ENCODE measurements around the gene CGNL1. TPM values are rescaled to one million over a fixed set of nuclear protein-coding genes. Genes with fewer than 3 reads are reported as not detected.

Gene CGNL1
- polyA plus RNA-seq, 1 experiment, result 0.06 TPM

- no peak for DNase-seq (ENCODE audit: low read depth)
- Histone ChIP-seq H3K27me3 (ENCODE audit: control insufficient read depth, insufficient read depth, low read length) (no peaks in the 10 kb centered on the region), H3K36me3 (ENCODE audit: control insufficient read depth, insufficient read depth, low read length) (no peaks in the 10 kb centered on the region), H3K4me3 (ENCODE audit: low read depth, low read length) (no peak overlapping the region)
- ChIA-PET CTCF (interaction anchor here (1.1 to 1.3 kb wide), 2 partner anchors 26 to 95 kb away, joined by 3 to 4 read pairs; no protein-coding TSS in a partner anchor), POLR2A (no interaction called here)
- TF ChIP-seq, protein P1, sequence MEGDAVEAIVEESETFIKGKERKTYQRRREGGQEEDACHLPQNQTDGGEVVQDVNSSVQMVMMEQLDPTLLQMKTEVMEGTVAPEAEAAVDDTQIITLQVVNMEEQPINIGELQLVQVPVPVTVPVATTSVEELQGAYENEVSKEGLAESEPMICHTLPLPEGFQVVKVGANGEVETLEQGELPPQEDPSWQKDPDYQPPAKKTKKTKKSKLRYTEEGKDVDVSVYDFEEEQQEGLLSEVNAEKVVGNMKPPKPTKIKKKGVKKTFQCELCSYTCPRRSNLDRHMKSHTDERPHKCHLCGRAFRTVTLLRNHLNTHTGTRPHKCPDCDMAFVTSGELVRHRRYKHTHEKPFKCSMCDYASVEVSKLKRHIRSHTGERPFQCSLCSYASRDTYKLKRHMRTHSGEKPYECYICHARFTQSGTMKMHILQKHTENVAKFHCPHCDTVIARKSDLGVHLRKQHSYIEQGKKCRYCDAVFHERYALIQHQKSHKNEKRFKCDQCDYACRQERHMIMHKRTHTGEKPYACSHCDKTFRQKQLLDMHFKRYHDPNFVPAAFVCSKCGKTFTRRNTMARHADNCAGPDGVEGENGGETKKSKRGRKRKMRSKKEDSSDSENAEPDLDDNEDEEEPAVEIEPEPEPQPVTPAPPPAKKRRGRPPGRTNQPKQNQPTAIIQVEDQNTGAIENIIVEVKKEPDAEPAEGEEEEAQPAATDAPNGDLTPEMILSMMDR (IDR thresholded peaks at IDR 0.05; ENCODE audit: insufficient read depth, low read depth, low read length), result no peak
Observed at GRCh38 chr15:57443486-57443885, 67.2 kb downstream of the CGNL1 start.

DNA sequence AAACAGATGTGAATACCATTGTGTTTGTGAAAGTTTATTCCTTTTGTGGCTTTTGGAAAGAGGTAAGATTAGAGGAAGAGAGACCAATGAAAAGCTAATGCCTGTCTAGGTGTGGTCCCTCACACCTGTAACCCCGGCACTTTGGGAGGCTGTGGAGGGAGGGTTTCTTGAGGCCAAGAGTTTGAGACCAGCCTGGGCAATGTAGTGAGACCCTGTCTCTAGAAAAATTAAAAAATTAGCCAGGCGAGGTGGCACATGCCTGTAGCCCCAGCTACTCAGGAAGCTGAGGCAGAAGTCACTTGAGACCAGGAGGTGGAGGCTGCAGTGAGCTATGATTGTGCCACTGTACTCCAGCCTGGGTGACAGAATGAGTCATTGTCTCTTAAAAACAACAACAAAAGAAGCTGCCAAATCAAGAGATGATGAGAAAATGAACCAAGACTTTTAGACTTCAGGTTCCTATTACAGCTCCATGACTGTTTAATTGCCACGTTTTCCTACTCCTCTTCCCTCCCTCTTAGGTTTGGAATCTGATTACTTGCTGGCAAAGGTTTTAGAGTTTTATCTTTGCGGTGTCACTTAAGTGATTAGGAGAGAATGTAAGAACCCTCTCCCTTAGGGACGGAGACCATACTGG is 68.7 kb downstream of the CGNL1 start:
- ChIA-PET CTCF (interaction anchor here (0.7 to 1.4 kb wide), 5 partner anchors 12 to 97 kb away, joined by 3 to 4 read pairs (median 3); no protein-coding TSS in a partner anchor), POLR2A (no interaction called here)
- Histone ChIP-seq H3K4me3 (ENCODE audit: low read depth, low read length) (no peak overlapping the region), H3K36me3 (ENCODE audit: control insufficient read depth, insufficient read depth, low read length) (no peaks in the 10 kb centered on the region), H3K27me3 (ENCODE audit: control insufficient read depth, insufficient read depth, low read length) (no peaks in the 10 kb centered on the region)
- no peak for DNase-seq (ENCODE audit: low read depth)
- TF ChIP-seq, protein P1 (IDR thresholded peaks at IDR 0.05; ENCODE audit: insufficient read depth, low read depth, low read length), result no peak

GRCh38 chr15:57445872-57446271 is 69.6 kb downstream of the CGNL1 start:
- no peak for DNase-seq (ENCODE audit: low read depth)
- Histone ChIP-seq H3K27me3 (ENCODE audit: control insufficient read depth, insufficient read depth, low read length) (no peaks in the 10 kb centered on the region), H3K4me3 (ENCODE audit: low read depth, low read length) (no peak overlapping the region), H3K36me3 (ENCODE audit: control insufficient read depth, insufficient read depth, low read length) (no peaks in the 10 kb centered on the region)
- ChIA-PET POLR2A (no interaction called here), CTCF (interaction anchor here (1.1 to 1.4 kb wide), 2 partner anchors 13 to 65 kb away, joined by 3 to 4 read pairs; no protein-coding TSS in a partner anchor)
- TF ChIP-seq, protein P1 (IDR thresholded peaks at IDR 0.05; ENCODE audit: insufficient read depth, low read depth, low read length), result no peak

DNA sequence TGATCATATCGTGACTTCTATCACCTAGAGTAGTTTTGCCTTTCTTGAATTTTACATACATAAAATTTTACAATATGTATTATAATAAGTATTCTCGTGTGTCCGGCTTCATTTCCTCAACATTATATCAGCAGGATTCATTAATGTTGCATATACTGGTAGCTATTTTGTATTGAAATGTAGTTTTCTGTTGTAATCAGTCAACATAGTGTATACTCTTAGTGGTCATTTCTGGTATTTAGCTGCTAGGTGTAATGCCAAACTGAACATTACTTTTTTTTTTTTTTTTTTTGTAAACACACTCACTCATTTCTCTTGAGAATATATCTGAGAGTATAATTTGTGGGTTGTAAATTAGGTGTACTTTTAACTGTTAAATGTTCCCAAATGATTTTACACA is 70.1 kb downstream of the CGNL1 start:
- CTCF ChIA-PET, result no interaction called here
- no peaks in the 10 kb centered on the region for H3K27me3 ChIP-seq (ENCODE audit: control insufficient read depth, insufficient read depth, low read length)
- POLR2A ChIA-PET, result no interaction called here
- TF ChIP-seq, protein P1 (IDR thresholded peaks at IDR 0.05; ENCODE audit: insufficient read depth, low read depth, low read length), result no peak
- no peaks in the 10 kb centered on the region for H3K36me3 ChIP-seq (ENCODE audit: control insufficient read depth, insufficient read depth, low read length)
- no peak overlapping the region for H3K4me3 ChIP-seq (ENCODE audit: low read depth, low read length)
- DNase-seq (ENCODE audit: low read depth), result no peak

- no peak for DNase-seq (ENCODE audit: low read depth)
- ChIA-PET CTCF (no interaction called here), POLR2A (no interaction called here)
- TF ChIP-seq, protein P1 (IDR thresholded peaks at IDR 0.05; ENCODE audit: insufficient read depth, low read depth, low read length), result no peak
- Histone ChIP-seq H3K36me3 (ENCODE audit: control insufficient read depth, insufficient read depth, low read length) (no peaks in the 10 kb centered on the region), H3K4me3 (ENCODE audit: low read depth, low read length) (no peak overlapping the region), H3K27me3 (ENCODE audit: control insufficient read depth, insufficient read depth, low read length) (peaks cover 3% of the 10 kb centered on the region; the same call in 1 of the 2 replicates)
Observed at GRCh38 chr15:57451555-57451954, 75.2 kb downstream of the CGNL1 start.

Data from BJ (cell line).